ENCODE measurements around the gene ASXL3. TPM values are rescaled to one million over a fixed set of nuclear protein-coding genes. Genes with fewer than 3 reads are reported as not detected.

ASXL3 gene
- total and polyA plus RNA-seq, 9 of the 15 experiments (the other 6 are each of a cell fraction or from before 2014, with no cell fraction given): not detected

DNA sequence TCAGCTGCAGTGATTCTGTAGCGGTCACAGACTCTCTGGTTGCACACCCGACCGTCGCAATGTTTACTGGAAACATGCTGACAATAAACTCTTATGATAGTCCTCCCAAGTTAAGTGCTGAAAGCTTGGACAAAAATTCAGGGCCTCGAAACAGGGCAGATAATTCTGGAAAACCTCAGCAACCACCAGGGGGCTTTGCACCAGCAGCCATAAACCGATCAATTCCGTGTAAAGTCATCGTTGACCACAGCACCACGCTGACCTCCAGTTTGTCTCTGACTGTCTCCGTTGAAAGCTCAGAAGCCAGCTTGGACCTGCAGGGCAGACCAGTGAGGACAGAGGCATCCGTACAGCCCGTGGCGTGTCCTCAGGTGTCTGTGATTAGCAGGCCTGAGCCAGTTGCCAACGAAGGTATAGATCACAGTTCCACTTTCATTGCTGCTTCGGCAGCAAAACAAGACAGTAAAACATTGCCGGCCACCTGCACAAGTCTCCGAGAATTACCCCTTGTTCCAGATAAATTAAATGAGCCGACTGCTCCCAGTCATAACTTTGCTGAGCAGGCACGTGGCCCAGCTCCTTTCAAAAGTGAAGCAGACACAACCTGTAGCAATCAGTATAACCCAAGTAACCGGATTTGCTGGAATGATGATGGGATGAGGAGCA, 166.1 kb downstream of the ASXL3 start:
- no peak overlapping the region for H3K4me3 ChIP-seq
- H2AFZ ChIP-seq (ENCODE audit: low read depth, low read length): no peak overlapping the region
- no peak overlapping the region for H3K27ac ChIP-seq (ENCODE audit: extremely low read depth, low read depth, low read length)
- in situ Hi-C loops (cut with MboI): no loop called here
- H3K9me1 ChIP-seq (ENCODE audit: control insufficient read depth, insufficient read depth, low read length): no peaks in the 10 kb centered on the region
- ATAC-seq (no peak), DNase-seq (ENCODE audit: extremely low read depth in 1 of 4, low spot score in 3 of 4) (peak in 1 of 4 experiments; percentile 3), FAIRE-seq (no peak)
- no peaks in the 10 kb centered on the region for H3K79me2 ChIP-seq (ENCODE audit: control insufficient read depth, insufficient read depth, low read length)
- POLR2A ChIA-PET: no interaction called here
- no peaks in the 10 kb centered on the region for H3K9me3 ChIP-seq (replicated peaks; ENCODE audit: control insufficient read depth, insufficient read depth, low read depth, low read length)
- H3K4me1 ChIP-seq (replicated peaks in 1 of 2; ENCODE audit: control insufficient read depth in 2 of 2, insufficient read depth in 2 of 2, low read length in 2 of 2): no peaks in the 10 kb centered on the region
- TF ChIP-seq RBM34 (IDR thresholded peaks at IDR 0.05; ENCODE audit: borderline replicate concordance, insufficient read depth, low read length) (no peak), TFAM (CRISPR knock-in tag; conservative IDR thresholded peaks at IDR 0.05) (no peak), NCOR1 (IDR thresholded peaks at IDR 0.05) (no peak), ZBTB8A (IDR thresholded peaks at IDR 0.05; ENCODE audit: partially characterized antibody) (no peak), SAFB2 (IDR thresholded peaks at IDR 0.05; ENCODE audit: borderline replicate concordance, low read depth, low read length, severe bottlenecking) (no peak), TBL1XR1 (IDR thresholded peaks at IDR 0.05; ENCODE audit: low read length in 2 of 2) (no peak)
- TF ChIP-seq, protein P1, sequence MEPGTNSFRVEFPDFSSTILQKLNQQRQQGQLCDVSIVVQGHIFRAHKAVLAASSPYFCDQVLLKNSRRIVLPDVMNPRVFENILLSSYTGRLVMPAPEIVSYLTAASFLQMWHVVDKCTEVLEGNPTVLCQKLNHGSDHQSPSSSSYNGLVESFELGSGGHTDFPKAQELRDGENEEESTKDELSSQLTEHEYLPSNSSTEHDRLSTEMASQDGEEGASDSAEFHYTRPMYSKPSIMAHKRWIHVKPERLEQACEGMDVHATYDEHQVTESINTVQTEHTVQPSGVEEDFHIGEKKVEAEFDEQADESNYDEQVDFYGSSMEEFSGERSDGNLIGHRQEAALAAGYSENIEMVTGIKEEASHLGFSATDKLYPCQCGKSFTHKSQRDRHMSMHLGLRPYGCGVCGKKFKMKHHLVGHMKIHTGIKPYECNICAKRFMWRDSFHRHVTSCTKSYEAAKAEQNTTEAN (CRISPR knock-in tag; IDR thresholded peaks at IDR 0.05): no peak
- TF ChIP-seq, protein P2, sequence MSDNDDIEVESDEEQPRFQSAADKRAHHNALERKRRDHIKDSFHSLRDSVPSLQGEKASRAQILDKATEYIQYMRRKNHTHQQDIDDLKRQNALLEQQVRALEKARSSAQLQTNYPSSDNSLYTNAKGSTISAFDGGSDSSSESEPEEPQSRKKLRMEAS (CRISPR knock-in tag; IDR thresholded peaks at IDR 0.05): no peak
- TF ChIP-seq, protein P3, sequence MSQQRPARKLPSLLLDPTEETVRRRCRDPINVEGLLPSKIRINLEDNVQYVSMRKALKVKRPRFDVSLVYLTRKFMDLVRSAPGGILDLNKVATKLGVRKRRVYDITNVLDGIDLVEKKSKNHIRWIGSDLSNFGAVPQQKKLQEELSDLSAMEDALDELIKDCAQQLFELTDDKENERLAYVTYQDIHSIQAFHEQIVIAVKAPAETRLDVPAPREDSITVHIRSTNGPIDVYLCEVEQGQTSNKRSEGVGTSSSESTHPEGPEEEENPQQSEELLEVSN (IDR thresholded peaks at IDR 0.05; ENCODE audit: borderline replicate concordance in 1 of 2, extremely low read depth in 1 of 2, insufficient read depth in 1 of 2, insufficient read length in 1 of 2, low read depth in 1 of 2, low read length in 1 of 2, poor library complexity in 1 of 2, severe bottlenecking in 1 of 2): no peak
- CTCF ChIA-PET (ENCODE audit: low intra/inter-chr PET ratio): no interaction called here
- intact Hi-C loops (cut with micrococcal nuclease): no loop called here
- H3K4me2 ChIP-seq (ENCODE audit: insufficient read depth, low read length): no peak overlapping the region
- no peaks in the 10 kb centered on the region for H3K36me3 ChIP-seq (ENCODE audit: control insufficient read depth, insufficient read depth, low read length)
- no peaks in the 10 kb centered on the region for H4K20me1 ChIP-seq (replicated peaks; ENCODE audit: control insufficient read depth, insufficient read depth, low read length)
- BruUV-seq (replicated peaks): no TSS peak
- under 1% methylated on average over 20 of the region's 20 CpGs for WGBS (ENCODE audit: insufficient coverage, low coverage, missing lambda C conversion rate)
- no peaks in the 10 kb centered on the region for H3K27me3 ChIP-seq (ENCODE audit: control insufficient read depth in 2 of 2, insufficient read depth in 2 of 2, low read length in 2 of 2)
- no peak overlapping the region for H3K9ac ChIP-seq (ENCODE audit: insufficient read depth in 1 of 2, low read depth in 2 of 2, low read length in 2 of 2)

Measured in K562 (cell line).